Fibroblast of gingiva (primary cell): ENCODE measurements around the gene MDK.
A peak's percentile ranks its signal among the peaks of the same experiment; 100 is the strongest.

ENCODE experiments used
- DNase-seq: peaks from one replicate; pipeline ENCODE4 v3.0.0-alpha.2; 2011; ENCODE audit warnings: low read depth

The MDK gene

DNA sequence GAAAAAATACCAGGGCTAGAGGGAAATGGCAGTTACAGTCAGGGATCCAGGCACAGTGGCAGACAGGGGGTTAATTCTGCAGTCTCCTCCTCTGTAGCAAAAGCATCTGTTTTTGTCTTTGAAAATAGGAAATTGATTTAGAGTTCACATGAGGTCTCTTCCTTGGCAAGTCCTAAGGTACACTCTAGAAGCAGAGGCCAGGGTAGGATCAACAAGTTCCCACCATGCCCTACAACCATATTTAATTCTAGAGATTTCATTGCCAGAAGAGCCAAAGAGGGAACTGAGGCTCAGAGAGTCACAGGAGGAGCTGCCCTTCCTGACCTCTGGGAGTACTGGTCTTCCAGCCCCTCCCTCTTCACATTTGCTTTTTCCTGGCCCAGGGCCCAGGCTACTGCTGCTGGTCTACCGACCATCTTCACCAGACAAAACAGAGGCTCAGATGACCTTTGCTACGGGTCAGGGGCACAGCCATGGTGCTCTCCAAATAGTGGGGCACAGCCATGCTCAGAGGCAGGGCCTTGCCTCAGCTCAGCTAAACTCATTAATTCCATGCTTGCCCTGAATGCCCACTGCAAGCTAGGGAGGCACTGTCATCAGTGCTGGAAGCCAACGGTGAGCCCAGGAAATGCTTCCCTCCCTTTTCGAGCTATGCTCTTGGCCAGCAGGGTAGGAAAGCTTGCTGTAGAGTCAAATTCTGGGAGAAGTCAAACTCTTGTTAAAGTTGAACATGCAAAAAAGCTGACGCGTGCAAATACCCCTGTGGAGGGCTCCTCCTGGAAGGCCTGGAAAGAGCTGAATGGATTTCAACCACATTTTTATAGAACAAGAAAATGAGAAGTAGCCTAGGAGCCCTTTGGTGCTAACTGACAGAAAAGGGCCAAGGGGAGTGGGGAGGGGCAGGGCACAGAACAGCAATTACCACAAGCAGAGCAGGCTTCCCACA, 21.8 kb downstream of the MDK start:
- DNase-seq = no peak

DNA sequence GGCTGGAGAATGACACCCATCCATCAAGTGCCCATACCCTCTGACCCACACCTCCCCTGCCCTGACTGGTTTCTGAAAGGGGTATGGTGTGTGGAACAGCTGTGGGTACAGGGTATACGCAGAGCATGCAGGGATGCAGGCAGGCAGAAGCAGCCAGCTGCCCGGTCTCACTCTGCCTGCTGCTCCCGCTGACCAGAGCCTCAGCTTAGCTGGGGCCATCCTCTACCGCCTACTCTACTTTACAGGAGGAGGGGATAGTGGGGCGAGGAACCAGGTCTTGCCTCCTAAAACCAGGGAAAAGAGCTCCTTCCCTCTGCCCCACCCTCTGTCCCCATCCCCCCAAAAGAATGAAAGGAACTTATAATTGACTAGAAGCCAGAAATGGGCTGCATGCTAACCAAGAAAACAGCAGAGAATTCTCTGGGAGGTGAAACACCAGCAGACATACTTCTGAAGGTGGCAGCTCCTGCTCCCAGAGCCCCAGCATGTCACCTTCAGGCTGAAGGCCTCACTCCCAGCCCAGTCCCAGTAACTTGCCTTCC, 23.1 kb downstream of the MDK start:
- DNase-seq = no peak

DNA sequence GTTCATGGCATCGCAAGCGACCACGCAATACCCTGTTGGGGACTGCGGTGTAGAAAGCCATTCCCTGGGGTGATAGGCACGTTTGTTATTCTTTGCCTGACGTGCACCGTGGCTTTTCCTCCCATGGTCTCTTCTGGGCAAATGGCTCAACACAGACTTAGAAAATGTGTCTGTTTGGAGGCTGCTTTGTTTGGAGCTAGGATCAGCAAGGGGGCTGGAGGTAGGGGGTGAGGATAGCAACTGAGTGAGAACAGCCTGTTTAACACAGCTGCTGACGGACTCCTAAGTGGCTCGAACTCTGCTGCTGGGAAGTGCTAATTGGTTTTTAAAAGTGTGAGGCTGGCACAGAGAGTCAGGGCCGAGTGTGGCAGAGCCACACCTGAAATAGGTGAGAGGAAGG, 26.2 kb downstream of the MDK start:
- no peak for DNase-seq

DNA sequence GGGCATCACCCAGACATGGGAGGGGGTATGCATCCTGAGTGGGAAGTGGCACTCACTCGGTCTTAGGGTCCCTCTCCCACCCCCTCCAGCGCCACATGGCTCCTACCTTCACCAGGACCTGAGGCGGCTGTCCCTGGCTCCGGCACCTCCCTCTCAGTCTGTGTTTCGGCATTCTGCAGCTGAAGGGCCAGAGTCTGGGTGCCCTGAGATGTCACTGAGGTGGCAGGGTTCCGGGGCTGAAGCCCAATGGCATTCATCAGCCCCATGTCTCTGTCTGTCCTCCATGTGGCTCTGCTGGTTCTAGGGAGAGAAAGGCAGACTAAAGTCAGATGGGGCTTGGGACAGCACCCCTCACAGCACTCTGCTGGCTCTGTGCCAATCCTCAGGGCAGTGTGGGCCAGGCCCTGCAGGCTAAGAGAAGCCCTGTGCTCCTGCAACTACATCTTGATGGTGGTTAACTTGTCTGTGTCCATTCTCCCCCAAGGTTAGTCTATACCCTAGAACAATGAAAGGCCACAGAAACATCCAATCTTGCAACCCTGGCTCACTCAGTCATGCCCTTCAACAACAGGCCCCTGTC, 27.0 kb downstream of the MDK start:
- no peak for DNase-seq

GRCh38 chr11:46410021-46410420, 28.6 kb downstream of the MDK start:
- DNase-seq = no peak

DNA sequence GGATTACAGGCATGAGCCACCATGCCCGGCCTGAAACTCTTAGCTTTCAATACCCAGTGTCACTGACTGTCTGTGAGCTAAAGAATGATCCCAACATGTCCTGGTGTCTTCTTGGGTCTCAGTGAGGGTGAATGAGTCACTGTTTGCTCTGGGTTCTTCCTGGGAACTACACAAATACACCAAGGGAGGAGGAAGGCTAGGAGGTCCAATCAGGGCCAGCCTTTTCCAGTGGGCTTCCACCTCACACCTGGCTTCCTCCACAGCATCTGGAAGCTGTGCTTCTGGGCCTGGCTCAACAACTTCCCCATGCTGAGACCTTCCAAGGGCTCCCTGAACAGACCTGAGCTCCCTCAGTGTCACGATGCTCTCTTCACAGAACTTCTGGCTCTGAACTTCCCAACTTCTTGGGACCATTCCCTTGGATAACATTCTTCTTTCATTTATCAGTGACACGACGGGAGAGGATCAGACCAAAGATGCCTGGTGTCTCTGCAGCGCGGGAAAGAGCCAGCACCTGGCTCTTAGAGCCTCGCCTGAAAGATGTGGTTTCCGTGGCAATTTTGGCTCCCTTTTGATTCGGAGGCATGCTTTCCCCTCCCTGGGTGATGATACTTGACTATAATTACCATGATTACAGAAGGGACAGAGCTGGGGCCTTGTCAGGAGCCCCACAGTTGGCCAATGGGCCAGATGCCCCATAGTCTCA, 32.4 kb downstream of the MDK start:
- DNase-seq = no peak

- no peak for DNase-seq
Measured at GRCh38 chr11:46414466-46414796, 33.0 kb downstream of the MDK start.

GRCh38 chr11:46414879-46415278, 33.4 kb downstream of the MDK start:
- DNase-seq = no peak

DNA sequence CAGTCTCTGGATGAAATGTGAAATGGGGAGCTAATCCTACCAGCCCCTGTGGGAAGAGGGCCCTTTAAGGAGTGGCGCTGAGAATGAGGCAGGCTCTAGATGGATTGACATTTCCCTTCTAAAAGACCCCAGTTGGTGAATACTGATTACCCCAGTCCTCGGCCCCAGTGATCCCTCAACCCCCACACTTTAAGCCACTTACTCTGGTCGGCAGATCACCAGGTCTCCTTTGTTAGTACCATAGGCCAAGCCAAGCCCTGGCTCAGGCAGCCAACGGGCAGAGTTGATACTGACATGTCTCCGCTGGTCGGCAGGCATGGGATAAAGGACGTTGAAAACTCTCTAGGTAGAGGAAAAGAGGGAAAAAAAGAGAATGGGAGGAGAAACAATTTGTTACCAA, 36.2 kb downstream of the MDK start:
- DNase-seq = no peak

DNA sequence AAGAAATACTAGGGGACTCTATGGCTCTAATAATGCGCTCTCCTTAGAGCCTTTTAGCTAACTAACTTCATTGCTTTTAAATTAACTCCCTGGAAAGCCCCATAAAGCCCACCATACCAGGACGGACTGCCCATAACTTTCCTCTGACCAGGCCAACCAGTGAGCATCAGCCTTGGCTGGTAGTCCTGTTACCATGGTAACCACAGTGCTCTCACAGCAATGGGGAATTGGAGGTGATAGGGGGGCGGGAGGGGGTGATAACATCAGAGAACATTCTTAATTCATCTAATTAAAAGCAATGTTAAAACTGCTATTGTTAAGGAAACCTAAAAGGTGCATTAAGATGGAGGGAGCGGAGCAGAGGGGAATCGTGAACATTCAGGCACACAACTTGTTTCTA, 37.3 kb downstream of the MDK start:
- no peak for DNase-seq

DNA sequence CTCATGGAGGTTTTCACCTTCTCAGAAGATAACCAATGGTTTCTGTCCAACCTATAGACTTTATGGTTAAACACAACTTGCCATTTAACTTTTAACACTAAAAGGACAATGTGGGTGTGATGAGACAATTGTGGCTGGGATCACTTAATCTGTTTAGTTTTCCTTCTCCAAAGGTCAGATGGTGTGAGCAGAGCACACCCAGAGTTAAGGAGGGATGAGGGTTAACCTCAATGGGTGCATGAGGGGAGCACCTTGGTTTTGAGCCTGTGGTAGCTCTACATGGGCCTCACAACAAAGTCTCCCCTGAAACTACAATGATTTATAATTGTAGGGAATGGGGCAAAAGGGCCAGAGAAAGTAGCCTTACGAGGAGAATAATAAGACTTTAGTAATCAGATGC, 39.0 kb downstream of the MDK start:
- DNase-seq = no peak

DNA sequence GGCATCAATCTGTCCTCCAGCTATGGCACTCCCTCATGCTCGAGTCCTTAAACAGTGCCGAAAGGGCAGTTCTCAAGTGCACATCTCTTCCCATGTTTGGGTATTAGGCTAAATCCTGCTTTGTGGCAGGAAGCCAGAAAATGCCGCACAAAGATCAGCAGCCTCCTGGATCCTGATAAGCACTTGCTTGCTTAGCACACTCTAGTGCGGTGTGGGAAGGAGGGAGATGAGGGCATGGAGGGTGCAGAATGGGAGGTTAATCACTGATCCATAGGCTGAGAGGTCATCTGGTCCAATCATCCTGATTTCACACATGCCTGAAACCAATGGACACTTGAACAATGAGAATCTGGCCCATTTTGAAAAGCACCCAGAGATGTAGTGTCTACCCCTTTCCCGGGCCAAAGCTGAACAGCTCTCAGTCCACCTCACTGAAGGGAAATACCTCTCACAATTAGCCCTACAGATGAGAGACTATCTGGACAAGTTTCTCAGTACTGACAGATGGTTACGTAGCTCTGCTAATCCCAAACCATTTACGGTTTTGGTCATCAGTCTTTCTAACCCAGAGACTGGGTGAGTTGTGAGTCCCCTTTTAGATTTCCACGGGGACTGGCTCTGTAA, 39.9 kb downstream of the MDK start:
- DNase-seq = no peak

- no peak for DNase-seq
Measured at GRCh38 chr11:46422588-46422987, 41.1 kb downstream of the MDK start.

- DNase-seq = no peak
Measured at GRCh38 chr11:46426233-46426991, 44.9 kb downstream of the MDK start.

GRCh38 chr11:46427364-46427763, 45.9 kb downstream of the MDK start:
- DNase-seq = no peak

- DNase-seq = peak; percentile 39
Measured at GRCh38 chr11:46429717-46430116, 48.2 kb downstream of the MDK start.

DNA sequence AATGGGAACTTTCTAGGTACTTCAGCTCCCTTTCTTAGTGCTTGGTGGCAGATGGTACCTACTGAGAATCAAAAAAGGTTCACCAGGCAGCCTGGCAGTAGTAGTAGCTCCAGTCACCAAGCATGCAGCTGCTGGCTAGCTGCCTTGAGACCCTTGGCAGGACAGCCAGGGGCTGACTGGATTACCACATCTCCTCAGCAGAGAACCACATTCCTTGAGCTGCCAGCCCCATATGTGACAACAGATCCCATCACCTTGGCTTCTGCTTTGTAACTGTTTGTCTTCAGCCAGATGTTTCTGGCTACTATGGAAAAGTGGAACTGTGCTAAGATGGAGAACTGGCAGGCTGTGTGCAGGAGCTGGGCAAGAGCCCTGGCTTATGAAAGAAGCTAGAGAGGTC, 49.7 kb downstream of the MDK start:
- peak; percentile 60 for DNase-seq
